GM23248 (cell line): Measurements from ENCODE around the gene GATAD2B.

Source experiments
- EZH2 ChIP-seq: fragments of 200-600 bp; sonication (generic); IDR thresholded peaks from 2 replicates; pipeline ENCODE4 v1.6.1; 2018; ENCODE audit warnings: antibody characterized with exemption, mild to moderate bottlenecking; ENCODE audit not compliant: insufficient read depth, poor library complexity, severe bottlenecking
- EZH2phosphoT487 ChIP-seq: fragments of 200-600 bp; sonication (generic); IDR thresholded peaks from 2 replicates; pipeline ENCODE4 v1.6.1; 2018; ENCODE audit warnings: antibody characterized with exemption, moderate library complexity, mild to moderate bottlenecking, low read depth; ENCODE audit not compliant: insufficient read depth

DNA sequence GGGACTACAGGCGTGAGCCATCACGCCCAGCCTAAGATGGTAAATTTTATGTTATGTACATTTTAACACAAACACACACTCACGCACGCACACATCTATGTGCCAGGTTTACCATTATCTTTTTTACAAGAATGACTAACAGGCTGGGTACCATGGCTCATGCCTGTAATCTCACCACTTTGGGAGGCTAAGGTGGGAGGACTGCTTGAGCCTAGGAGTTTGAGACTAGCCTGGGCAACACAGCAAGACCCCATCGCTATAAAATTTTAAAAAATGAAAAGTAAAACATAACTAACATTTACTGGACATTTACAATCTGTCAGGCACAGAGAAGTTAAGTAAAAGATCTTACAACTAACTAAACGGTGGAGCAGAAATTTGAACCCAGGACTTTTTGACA lies 14.7 kb downstream of the GATAD2B start:
- no peak for TF ChIP-seq EZH2phosphoT487
- no peak for TF ChIP-seq EZH2
